Activated naive CD4-positive, alpha-beta T cell treated with anti-CD3 and anti-CD28 coated beads, Interleukin-2, amount 50 U/mL, for 24 hours (primary cell): ENCODE results near the gene RNF220.
"Not testable (repeated sequence)": the region's sequence is repeated elsewhere in the genome, so short reads cannot be mapped to it uniquely, and the experiment has no call there.

Experiments used
- H3K27ac Mint-ChIP-seq: one replicate; pipeline ENCODE4 v1.8.0; 2021; ENCODE audit warnings: mild to moderate bottlenecking, mixed read lengths
- H3K27me3 Mint-ChIP-seq: one replicate; pipeline ENCODE4 v1.8.0; 2021; ENCODE audit warnings: mixed read lengths
- H3K36me3 Mint-ChIP-seq: one replicate; pipeline ENCODE4 v1.8.0; 2021; ENCODE audit warnings: mixed read lengths
- H3K4me1 Mint-ChIP-seq: one replicate; pipeline ENCODE4 v1.8.0; 2021; ENCODE audit warnings: mixed read lengths
- H3K4me3 Mint-ChIP-seq: one replicate; pipeline ENCODE4 v1.8.0; 2021; ENCODE audit warnings: mild to moderate bottlenecking, mixed read lengths
- H3K9me3 Mint-ChIP-seq: one replicate; pipeline ENCODE4 v1.8.0; 2021; ENCODE audit warnings: mixed read lengths

The RNF220 gene

DNA sequence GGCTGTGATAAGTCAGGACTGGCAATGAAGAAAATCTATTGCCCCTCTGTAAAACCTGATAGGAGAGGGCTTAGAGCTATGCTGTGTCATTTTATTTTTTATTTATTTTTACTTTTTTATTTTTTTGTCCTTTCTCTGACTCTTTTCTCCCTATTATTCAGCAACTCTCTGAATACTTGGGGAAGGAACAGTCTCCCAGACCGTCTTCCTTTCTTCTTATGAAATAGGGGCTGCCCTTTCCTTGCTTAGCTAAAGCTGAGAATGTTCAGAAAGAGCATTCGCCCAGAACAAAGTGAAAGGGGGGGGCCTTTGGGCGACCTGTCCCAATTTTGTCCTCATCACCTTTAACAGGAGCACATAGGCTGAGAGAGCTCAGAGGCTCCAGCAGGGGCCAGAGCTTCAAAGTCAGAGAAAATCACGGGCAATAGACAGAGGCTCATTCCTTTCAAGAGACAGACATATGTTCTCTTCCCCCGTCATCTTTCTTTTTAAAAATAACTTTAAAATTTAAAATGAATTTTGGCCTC lies 80.9 kb downstream of the RNF220 start:
- H3K9me3 Mint-ChIP-seq: no peaks in the 10 kb centered on the region
- H3K27me3 Mint-ChIP-seq: peaks cover 2% of the 10 kb centered on the region
- no peaks in the 10 kb centered on the region for H3K36me3 Mint-ChIP-seq
- H3K4me3 Mint-ChIP-seq: no peak overlapping the region
- H3K27ac Mint-ChIP-seq: no peak overlapping the region
- H3K4me1 Mint-ChIP-seq: no peaks in the 10 kb centered on the region

DNA sequence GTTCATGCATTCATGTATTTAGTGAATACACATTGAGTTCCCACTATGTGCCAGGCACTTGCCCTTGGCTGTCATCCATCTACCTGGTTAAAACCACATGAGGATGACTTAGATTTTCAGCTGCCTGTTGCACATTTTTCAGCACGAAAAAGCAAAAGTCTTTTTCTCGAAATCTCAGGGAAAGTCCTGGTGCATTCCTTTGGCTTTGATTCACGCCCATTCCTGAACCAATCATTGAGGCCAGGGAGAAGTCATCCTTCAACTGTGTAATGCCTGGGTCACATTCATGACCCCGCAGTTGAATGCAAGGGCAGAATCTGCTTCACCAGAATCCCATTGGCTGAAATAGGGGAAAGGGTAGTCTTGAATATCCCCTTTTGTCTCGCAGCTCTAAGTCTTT lies 84.4 kb downstream of the RNF220 start:
- H3K27ac Mint-ChIP-seq: no peak overlapping the region
- no peak overlapping the region for H3K4me3 Mint-ChIP-seq
- peaks cover 6% of the 10 kb centered on the region for H3K27me3 Mint-ChIP-seq
- no peaks in the 10 kb centered on the region for H3K4me1 Mint-ChIP-seq
- no peaks in the 10 kb centered on the region for H3K9me3 Mint-ChIP-seq
- H3K36me3 Mint-ChIP-seq: no peaks in the 10 kb centered on the region

DNA sequence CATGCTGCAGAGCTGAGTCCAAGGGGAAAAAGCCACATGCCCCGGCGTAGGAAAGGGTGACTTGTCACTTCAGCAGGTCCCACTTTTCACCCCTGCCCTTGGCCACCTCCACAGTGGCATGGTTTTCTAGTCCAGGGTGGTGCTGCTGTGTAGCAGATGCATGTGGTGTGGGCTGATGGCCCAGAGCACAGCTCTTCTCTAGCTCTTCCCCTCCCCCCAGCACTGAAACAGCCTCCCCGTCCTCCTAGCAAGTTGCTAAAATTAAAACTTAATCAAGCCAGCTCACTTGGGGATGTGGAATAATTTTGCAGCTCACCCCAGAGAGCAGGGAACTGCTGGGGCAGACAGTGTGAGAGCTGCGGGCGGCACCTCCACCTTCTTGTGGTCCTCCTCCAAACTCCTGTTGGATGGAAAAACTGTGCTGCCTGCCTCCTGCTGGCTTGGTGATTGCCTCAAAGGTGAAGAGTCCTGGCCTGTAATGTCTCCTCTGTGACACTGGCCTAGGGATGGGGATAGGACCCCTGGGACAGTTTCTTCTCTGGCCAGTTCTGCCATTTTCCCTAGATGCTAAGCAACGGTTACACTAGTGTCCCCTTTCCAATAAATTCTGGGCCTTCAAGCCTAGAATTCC lies 91.6 kb downstream of the RNF220 start:
- H3K4me3 Mint-ChIP-seq: no peak overlapping the region
- H3K27ac Mint-ChIP-seq: no peak overlapping the region
- no peaks in the 10 kb centered on the region for H3K36me3 Mint-ChIP-seq
- peaks cover 5% of the 10 kb centered on the region for H3K27me3 Mint-ChIP-seq
- H3K9me3 Mint-ChIP-seq: no peaks in the 10 kb centered on the region
- no peaks in the 10 kb centered on the region for H3K4me1 Mint-ChIP-seq

DNA sequence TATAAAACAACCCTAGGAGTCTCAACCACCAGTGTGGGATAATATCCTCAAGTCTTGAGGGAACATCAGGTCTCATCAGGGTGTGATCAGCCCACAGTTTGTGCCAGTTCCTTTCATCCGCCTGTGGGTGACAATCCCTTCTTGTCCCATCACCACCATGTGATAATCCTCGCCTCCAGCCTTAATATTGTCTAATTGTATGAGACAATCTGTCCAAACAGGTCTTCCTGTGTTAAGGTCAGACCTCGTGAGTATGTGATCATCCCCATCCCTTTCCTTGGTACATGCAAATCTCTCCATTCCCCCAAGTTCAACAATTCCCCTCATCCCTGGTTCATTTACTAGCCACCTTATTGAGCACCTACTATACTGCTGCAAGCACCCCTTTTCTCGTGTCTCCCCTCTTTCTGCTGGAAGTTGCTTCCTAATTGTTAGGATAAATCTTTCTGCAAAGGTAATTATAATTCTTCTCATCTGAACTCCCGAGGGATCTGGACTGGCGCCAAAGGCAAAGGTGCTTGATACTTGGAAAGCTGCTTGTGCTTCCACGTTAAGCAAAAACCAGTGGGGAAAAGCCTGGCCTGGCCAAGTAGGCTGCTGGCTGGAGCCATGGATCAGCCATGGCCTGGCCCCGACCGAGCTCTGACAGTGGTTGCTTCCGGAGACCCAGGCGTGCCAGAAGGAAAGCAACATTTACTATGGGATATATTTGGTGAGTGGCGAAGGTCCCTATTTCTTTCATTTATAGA lies 92.5 kb downstream of the RNF220 start:
- Mint-ChIP-seq H3K27ac (no peak overlapping the region), H3K36me3 (no peaks in the 10 kb centered on the region), H3K27me3 (peaks cover 1% of the 10 kb centered on the region), H3K4me3 (no peak overlapping the region), H3K9me3 (no peaks in the 10 kb centered on the region), H3K4me1 (no peaks in the 10 kb centered on the region)

DNA sequence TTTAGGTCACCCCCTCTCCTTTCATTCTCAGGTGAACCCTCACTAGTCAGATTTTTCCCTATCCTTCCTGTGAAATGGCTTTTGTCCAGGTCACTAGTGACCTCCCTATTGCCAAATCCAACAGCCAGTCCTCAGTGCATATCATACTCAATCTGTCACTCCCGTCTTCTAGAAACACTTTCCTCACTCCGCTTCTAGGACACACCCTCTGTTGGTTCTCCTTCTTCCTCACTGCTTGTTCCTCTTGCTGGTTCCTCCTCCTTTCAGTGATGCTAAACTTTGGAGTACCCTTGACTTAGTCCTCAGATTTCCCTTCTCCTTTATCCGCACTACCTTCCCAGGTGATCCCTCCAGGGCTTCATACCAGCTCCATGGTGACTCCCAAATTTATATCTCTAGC lies 94.3 kb downstream of the RNF220 start:
- H3K27me3 Mint-ChIP-seq: peaks cover 1% of the 10 kb centered on the region
- no peak overlapping the region for H3K4me3 Mint-ChIP-seq
- H3K36me3 Mint-ChIP-seq: no peaks in the 10 kb centered on the region
- no peaks in the 10 kb centered on the region for H3K9me3 Mint-ChIP-seq
- no peak overlapping the region for H3K27ac Mint-ChIP-seq
- no peaks in the 10 kb centered on the region for H3K4me1 Mint-ChIP-seq

DNA sequence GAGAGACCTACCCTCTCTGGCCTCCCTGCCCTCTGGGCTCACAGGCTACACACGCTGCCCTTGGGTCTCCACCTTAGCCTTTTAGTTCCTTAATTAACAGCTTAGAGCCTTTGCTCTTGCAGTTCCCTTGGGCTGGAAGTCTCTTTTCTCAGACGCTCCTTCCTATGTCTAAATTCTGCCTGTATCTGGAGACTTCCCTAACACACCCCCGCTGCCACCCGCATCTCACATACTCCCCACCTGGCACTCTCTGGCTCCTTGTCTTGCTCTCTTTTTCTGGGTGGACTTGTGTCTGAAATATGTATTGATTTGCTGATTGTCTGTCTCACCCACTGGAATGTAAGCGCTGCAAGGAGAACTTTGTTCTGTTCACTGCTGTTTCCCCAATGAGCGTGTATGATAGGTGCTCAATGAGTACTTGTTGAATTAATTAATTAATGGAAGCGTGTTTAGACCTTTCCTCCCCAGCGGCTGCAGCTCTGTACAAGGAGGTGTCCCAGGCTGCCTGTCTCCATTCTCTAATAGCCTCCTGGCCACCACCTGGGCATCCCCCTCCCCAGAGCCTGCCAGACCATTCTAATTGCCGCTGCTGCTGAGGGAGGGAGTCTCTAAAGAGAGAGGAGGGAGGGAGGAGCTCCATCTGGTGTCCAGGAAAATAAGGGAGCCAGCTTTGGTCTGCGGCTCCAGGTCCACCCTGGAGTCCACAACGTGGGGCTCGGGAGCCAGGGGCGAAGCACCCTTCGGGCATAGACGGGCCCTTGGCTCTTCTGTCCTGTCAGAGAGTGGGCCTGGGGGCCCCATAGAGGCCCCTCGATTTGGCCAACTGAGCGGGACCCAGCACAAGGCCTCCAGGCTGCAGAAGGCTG lies 95.4 kb downstream of the RNF220 start:
- Mint-ChIP-seq H3K4me1 (no peaks in the 10 kb centered on the region), H3K4me3 (no peak overlapping the region), H3K36me3 (no peaks in the 10 kb centered on the region), H3K27ac (no peak overlapping the region), H3K27me3 (peaks cover 1% of the 10 kb centered on the region), H3K9me3 (no peaks in the 10 kb centered on the region)

DNA sequence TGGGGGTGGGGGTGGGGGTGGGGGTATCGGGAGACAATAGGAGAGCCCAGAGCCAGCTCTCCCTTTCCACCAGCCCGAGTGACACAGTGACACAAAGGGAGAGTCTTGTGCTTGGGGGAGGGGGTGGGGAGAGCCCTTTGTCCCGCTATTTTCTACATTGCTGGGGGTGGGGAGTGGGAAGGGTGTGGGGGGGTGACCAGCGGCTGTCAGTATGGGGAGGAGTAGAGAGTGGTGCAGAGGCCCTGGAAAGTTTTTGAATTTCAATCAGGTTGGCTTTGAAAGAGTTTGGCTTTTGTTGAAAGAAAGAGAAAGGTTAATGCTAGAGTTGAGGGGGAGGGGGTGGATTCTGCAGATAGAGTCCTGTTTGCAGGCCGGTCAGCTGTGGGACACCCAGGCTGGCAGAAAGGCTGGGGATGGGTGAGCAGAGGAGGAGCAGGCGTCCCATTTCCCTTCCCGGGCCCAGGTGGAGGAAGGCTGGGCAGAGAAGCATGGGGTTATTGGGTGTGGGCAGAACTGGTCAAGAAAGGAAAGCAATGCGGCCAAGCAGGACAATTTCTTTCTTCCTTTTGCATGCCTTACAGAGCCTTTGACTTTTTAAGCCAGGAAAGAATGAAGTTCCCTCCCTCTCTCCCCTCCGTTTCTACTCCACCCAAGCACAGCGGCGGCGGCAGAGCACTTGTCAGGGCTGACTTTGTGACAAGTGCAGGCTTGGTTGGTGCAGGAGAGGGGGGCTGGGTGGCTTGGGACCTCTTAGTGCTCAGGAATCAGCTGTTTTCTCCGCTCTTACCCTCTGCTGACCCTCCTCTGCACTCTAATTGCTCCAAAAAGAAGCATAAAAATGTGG lies 96.2 kb downstream of the RNF220 start:
- Mint-ChIP-seq H3K4me1 (no peaks in the 10 kb centered on the region), H3K9me3 (no peaks in the 10 kb centered on the region)

DNA sequence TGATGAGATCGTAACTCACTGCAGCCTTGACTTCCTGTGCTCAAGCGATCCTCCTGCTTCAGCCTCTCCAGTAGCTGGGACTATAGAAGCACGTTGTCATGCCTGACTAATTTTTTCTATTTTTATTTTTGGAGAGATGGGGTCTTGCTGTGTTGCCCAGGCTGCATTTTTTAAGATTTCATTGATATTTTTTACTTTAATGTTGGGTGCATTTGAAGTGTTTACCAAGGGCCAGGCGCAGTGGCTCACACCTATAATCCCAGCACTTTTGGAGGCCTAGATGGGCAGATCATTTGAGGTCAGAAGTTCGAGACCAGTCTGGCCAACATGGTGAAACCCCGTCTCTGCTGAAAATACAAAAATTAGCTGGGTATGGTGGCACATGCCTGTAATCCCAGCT lies 97.8 kb downstream of the RNF220 start:
- H3K27me3 Mint-ChIP-seq, H3K27ac Mint-ChIP-seq, H3K4me3 Mint-ChIP-seq, H3K9me3 Mint-ChIP-seq, H3K4me1 Mint-ChIP-seq, H3K36me3 Mint-ChIP-seq: not testable (repeated sequence)

More for the DNA sequence above, 96.2 kb downstream of the RNF220 start:
- no peak overlapping the region for H3K4me3 Mint-ChIP-seq
- H3K27me3 Mint-ChIP-seq: no peaks in the 10 kb centered on the region
- no peak overlapping the region for H3K27ac Mint-ChIP-seq
- no peaks in the 10 kb centered on the region for H3K36me3 Mint-ChIP-seq

DNA sequence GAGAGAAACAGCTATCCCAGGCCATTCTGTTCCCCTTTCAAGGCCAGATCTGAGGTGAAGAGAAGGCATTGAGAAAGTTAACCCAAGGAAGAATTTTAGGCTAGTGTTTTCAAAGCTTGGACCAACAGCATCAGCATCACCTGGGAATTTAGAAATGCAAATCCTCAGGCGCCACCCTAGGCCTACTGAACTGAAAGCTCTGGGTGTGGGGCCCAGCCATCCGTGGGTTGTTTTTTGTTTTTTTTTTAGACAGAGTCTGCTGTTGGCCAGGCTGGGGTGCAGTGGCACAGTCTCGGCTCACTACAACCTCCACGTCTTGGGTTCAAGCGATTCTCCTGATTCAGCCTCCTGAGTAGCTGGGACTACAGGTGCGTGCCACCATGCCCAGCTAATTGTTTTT lies 98.6 kb downstream of the RNF220 start:
- H3K9me3 Mint-ChIP-seq: no peaks in the 10 kb centered on the region
- H3K4me3 Mint-ChIP-seq: no peak overlapping the region
- no peaks in the 10 kb centered on the region for H3K4me1 Mint-ChIP-seq
- H3K27ac Mint-ChIP-seq: no peak overlapping the region
- peaks cover 7% of the 10 kb centered on the region for H3K27me3 Mint-ChIP-seq
- no peaks in the 10 kb centered on the region for H3K36me3 Mint-ChIP-seq

DNA sequence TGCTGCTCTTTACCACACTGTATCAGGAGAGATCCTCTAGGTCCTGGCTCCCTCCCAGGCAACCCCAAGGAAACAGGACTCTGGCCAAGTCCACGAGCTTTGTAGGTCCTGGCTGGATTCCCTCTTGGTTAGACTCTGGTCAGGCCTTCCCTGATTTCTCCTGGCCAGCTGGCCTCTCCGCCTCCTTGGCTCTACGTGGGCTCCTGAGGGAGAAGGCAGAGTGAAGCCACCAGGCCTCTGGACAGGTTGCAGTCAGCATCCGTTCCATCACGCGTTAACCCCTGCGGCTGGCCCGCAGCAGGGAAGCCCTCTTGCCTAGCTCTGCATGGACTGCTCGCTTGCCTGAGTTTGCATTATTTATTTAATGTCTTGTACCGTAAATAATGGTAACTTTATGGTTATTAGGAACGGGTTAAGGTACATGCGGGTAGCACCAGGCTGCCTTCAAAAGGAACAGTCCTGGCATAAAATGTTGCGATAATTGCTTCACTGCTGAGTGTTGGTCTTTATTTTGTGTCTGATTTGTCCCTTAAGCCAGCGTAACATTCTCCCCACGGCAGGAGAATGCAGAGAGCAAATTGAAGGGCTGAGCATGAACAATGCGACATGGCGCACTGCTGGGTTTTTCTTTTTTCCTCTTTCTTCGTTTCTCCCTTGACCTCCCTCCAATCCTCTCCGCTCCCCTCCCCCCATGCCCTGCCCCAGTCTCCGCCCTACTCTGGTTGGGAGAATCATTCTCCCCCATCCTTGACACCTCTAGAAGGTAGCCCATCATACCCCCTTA lies 100.3 kb downstream of the RNF220 start:
- H3K27ac Mint-ChIP-seq: no peak overlapping the region
- no peaks in the 10 kb centered on the region for H3K9me3 Mint-ChIP-seq
- no peaks in the 10 kb centered on the region for H3K4me1 Mint-ChIP-seq
- H3K36me3 Mint-ChIP-seq: no peaks in the 10 kb centered on the region
- no peak overlapping the region for H3K4me3 Mint-ChIP-seq
- peaks cover 7% of the 10 kb centered on the region for H3K27me3 Mint-ChIP-seq

DNA sequence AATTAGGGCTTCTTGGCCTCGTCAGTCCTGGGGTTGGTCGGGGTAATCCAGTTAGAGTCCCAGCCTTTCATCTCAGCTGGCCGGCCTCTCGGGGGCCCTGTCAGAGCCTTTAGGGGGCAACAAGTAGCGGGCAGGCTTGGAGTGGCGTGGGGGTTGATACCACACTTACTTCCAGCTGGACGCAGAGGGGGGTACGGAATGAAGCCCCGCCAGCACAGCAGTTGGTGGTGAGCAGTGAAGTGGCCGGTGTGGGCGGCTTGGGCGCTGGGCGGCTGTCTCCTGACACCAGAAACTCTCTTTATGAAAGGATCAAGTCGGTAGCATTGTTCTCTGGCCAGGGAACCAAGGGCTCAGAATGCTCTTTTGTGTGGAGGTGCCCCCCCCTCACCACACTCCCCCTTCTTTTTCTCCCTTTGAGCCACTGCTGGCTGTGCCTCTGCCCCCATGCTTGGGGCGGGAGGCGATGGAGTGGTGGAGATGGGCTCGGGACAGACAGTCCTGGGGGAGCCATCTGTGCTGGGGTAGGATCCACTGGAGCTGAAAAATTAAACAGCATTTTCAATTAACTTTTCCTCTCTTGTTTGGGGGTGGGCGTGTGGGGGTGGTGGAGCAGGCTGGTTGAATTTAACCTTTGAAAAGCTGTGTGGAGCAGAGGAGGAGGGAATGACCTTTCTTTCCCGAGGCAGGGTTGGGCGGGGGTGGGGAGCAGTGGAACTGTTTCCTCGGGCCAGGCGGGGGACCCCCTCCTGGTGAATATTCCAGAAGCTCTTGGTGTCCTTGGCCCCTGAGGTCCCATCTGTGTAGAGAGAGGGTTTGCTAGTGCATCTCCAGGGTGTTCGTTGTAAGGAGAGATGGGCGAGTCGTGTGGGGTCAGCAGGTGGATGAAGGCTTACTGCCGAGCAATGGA lies 102.7 kb downstream of the RNF220 start:
- H3K27me3 Mint-ChIP-seq: peaks cover 10% of the 10 kb centered on the region
- H3K27ac Mint-ChIP-seq: no peak overlapping the region
- H3K4me1 Mint-ChIP-seq: peaks cover 11% of the 10 kb centered on the region
- no peak overlapping the region for H3K4me3 Mint-ChIP-seq
- no peaks in the 10 kb centered on the region for H3K9me3 Mint-ChIP-seq
- no peaks in the 10 kb centered on the region for H3K36me3 Mint-ChIP-seq

DNA sequence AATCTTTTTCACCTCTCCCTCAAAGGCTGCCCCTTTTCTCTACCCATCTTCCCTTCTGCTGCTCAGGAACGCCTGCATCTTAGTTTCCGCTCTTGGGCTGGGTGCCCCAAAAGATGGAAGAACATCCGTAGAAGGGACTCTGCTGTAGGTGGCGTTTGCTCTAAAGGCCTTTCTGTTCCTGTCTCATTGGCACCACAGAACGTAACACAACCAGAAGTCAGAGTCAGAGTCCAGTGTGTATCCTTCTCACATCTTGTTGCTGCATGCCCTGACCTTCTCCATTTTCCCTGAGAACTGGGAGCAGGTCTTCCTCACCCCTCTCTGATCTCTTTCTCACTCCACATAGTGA lies 103.3 kb downstream of the RNF220 start:
- Mint-ChIP-seq H3K27ac (no peak overlapping the region), H3K4me1 (peaks cover 11% of the 10 kb centered on the region), H3K4me3 (no peak overlapping the region), H3K27me3 (peaks cover 10% of the 10 kb centered on the region), H3K36me3 (no peaks in the 10 kb centered on the region), H3K9me3 (no peaks in the 10 kb centered on the region)

DNA sequence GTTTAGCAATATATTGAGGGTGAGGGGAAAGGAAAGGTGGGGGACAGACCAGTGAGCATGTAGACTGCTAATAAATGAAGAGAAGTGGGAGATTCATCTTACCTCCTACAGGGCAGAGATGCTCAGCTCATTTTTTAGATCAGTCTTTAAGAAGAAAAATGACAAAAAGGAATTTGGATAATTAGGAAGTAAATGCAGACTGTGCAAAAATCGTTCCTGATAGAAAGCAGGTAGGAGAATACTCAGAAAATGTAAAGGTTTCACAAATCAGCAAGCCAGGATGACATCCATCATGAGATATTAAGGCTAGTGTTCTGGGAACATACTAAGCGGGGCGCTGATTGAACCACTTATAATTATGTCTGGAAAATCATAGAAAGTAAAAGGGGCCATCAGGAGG lies 106.3 kb downstream of the RNF220 start:
- H3K27me3 Mint-ChIP-seq: peaks cover 13% of the 10 kb centered on the region
- H3K4me3 Mint-ChIP-seq: no peak overlapping the region
- H3K27ac Mint-ChIP-seq: peak overlapping the region; percentile 60

DNA sequence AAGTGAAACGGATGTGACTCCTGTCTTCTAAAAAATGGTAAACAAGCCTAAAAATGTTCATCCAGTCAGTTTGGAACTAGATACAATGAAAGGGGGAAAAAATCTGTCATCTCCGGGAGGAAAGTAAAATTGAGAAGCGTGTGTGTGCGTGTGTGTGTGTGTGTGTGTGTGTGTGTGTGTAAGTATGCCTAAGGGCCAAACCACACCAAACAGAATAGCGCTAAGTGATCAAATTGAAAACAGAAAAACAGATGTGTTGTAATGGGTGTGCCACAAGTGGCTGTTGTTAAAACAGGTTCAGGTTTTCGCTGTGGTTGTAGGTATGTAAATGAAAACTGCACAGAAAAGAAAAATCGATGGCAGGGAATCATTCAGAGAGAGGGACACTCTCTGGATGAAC lies 106.7 kb downstream of the RNF220 start:
- H3K9me3 Mint-ChIP-seq: no peaks in the 10 kb centered on the region
- peaks cover 11% of the 10 kb centered on the region for H3K4me1 Mint-ChIP-seq
- H3K4me3 Mint-ChIP-seq: no peak overlapping the region
- peak overlapping the region; percentile 60 for H3K27ac Mint-ChIP-seq
- peaks cover 12% of the 10 kb centered on the region for H3K27me3 Mint-ChIP-seq
- H3K36me3 Mint-ChIP-seq: no peaks in the 10 kb centered on the region

More for the DNA sequence above, 106.3 kb downstream of the RNF220 start:
- Mint-ChIP-seq H3K36me3 (no peaks in the 10 kb centered on the region), H3K9me3 (no peaks in the 10 kb centered on the region), H3K4me1 (peaks cover 11% of the 10 kb centered on the region)
